Activated CD8-positive, alpha-beta T cell treated with anti-CD3 and anti-CD28 coated beads, Interleukin-2, amount 10 ng/mL, durations not matched to agents 7 days and 5 days (primary cell): Measurements from ENCODE around the gene RBPJL. TPM values are rescaled to one million over a fixed set of nuclear protein-coding genes. Genes with fewer than 3 reads are reported as not detected.
A peak's percentile ranks its signal among the peaks of the same experiment; 100 is the strongest.

Experiments
- ATAC-seq: fragments of 150-1000 bp; cut with Tn5 transposase; one replicate; pipeline ENCODE4 v1.10.0; 2021; ENCODE audit warnings: moderate library complexity
- CTCF ChIA-PET: fragments of 350-600 bp; sonication (Branson Sonifier 250); formaldehyde crosslinking; loops from one replicate; lab custom pipeline; 2021; ENCODE audit warnings: antibody characterized with exemption; lab: Charles Lee
- POLR2A ChIA-PET: fragments of 350-600 bp; sonication (Branson Sonifier 250); formaldehyde crosslinking; loops from one replicate; lab custom pipeline; 2021; ENCODE audit warnings: antibody characterized with exemption; lab: Charles Lee
- DNase-seq: peaks from one replicate; pipeline ENCODE4 v3.0.0-alpha.2; 2020
- H3K27ac Mint-ChIP-seq: one replicate; pipeline ENCODE4 v1.8.0; 2021; ENCODE audit warnings: mild to moderate bottlenecking, mixed read lengths
- H3K27me3 Mint-ChIP-seq: one replicate; pipeline ENCODE4 v1.8.0; 2021; ENCODE audit warnings: low read depth, mixed read lengths
- H3K36me3 Mint-ChIP-seq: one replicate; pipeline ENCODE4 v1.8.0; 2021; ENCODE audit warnings: low read depth, mixed read lengths
- H3K4me1 Mint-ChIP-seq: one replicate; pipeline ENCODE4 v1.8.0; 2021; ENCODE audit warnings: low read depth, mixed read lengths
- H3K4me3 Mint-ChIP-seq: one replicate; pipeline ENCODE4 v1.8.0; 2021; ENCODE audit warnings: mild to moderate bottlenecking, mixed read lengths
- H3K9me3 Mint-ChIP-seq: one replicate; pipeline ENCODE4 v1.8.0; 2022; ENCODE audit warnings: mixed read lengths; ENCODE audit not compliant: insufficient read depth
- total RNA-seq, 2 experiments: library from RNA; stranded (reverse); gene quantifications; one replicate each; pipeline ENCODE4 v1.2.3, GENCODE V29; 2021

The RBPJL gene
- total RNA-seq, 2 experiments from 2014 or later = not detected

GRCh38 chr20:45318948-45319347 is 12.3 kb downstream of the RBPJL start:
- DNase-seq (no peak), ATAC-seq (no peak)
- ChIA-PET POLR2A (interaction anchor here (0.9 to 3.7 kb wide), 7 partner anchors 15 to 118 kb away, joined by 3 to 15 read pairs (median 3); partner anchors contain the start of genes PIGT and SYS1), CTCF (interaction anchor here (0.6 to 9.8 kb wide), 41 partner anchors 9 to 650 kb away, joined by 3 to 88 read pairs (median 4); partner anchors contain the start of genes MATN4, RBPJL, SDC4 and SEMG1)
- peaks cover 16% of the 10 kb centered on the region for H3K27me3 Mint-ChIP-seq
- H3K4me3 Mint-ChIP-seq = peak overlapping the region; percentile 50
- peaks cover 50% of the 10 kb centered on the region for H3K4me1 Mint-ChIP-seq
- no peaks in the 10 kb centered on the region for H3K36me3 Mint-ChIP-seq
- peak overlapping the region; percentile 91 for H3K27ac Mint-ChIP-seq
- H3K9me3 Mint-ChIP-seq = no peaks in the 10 kb centered on the region

- H3K4me1 Mint-ChIP-seq = peaks cover 50% of the 10 kb centered on the region
- no peaks in the 10 kb centered on the region for H3K9me3 Mint-ChIP-seq
- peaks cover 8% of the 10 kb centered on the region for H3K27me3 Mint-ChIP-seq
- ChIA-PET CTCF (interaction anchor here (0.9 to 9.8 kb wide), 14 partner anchors 9 to 649 kb away, joined by 3 to 88 read pairs (median 14); partner anchors contain the start of gene SYS1), POLR2A (no interaction called here)
- no peak overlapping the region for H3K4me3 Mint-ChIP-seq
- ATAC-seq (peak; percentile 59), DNase-seq (peak; percentile 49)
- H3K36me3 Mint-ChIP-seq = no peaks in the 10 kb centered on the region
- H3K27ac Mint-ChIP-seq = peak overlapping the region; percentile 79
Observed at GRCh38 chr20:45320948-45321595, 14.4 kb downstream of the RBPJL start.

GRCh38 chr20:45322952-45323383 is 16.3 kb downstream of the RBPJL start:
- DNase-seq (no peak), ATAC-seq (no peak)
- H3K9me3 Mint-ChIP-seq = no peaks in the 10 kb centered on the region
- no peak overlapping the region for H3K27ac Mint-ChIP-seq
- ChIA-PET POLR2A (interaction anchor here (0.6 to 0.9 kb wide), 3 partner anchors 12 to 428 kb away, joined by 3 read pairs; no protein-coding TSS in a partner anchor), CTCF (interaction anchor here (0.7 to 9.8 kb wide), 17 partner anchors 9 to 448 kb away, joined by 3 to 88 read pairs (median 7); partner anchors contain the start of gene SYS1)
- peaks cover 40% of the 10 kb centered on the region for H3K4me1 Mint-ChIP-seq
- H3K4me3 Mint-ChIP-seq = no peak overlapping the region
- peaks cover 4% of the 10 kb centered on the region for H3K36me3 Mint-ChIP-seq
- H3K27me3 Mint-ChIP-seq = no peaks in the 10 kb centered on the region

DNA sequence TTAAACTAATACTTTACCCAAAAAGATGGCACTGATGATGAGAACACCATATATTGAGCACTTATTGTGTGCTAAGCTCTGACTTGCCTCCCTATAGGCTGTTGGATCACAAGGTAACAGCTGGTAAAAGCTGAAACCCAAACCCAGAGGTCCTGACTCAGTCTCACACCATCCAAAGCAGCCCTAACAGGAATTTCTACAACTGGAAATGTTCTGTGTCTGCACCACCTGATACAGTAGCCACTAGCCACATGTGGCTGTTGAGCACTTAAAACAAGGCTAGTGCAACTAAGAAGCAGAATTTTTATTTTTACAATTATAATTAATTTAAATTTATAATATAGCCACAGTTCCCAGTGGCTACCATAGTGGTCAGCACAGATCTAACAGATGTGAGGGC is 17.1 kb downstream of the RBPJL start:
- Mint-ChIP-seq H3K27ac (no peak overlapping the region), H3K4me1 (peaks cover 32% of the 10 kb centered on the region), H3K4me3 (no peak overlapping the region), H3K27me3 (no peaks in the 10 kb centered on the region), H3K36me3 (peaks cover 4% of the 10 kb centered on the region), H3K9me3 (no peaks in the 10 kb centered on the region)
- ChIA-PET POLR2A (interaction anchor here (0.9 kb wide), 1 partner anchor 427 kb away, joined by 3 read pairs; no protein-coding TSS in a partner anchor), CTCF (interaction anchor here (0.6 to 9.8 kb wide), 13 partner anchors 10 to 447 kb away, joined by 3 to 88 read pairs (median 7); partner anchors contain the start of gene SYS1)
- ATAC-seq (no peak), DNase-seq (no peak)

DNA sequence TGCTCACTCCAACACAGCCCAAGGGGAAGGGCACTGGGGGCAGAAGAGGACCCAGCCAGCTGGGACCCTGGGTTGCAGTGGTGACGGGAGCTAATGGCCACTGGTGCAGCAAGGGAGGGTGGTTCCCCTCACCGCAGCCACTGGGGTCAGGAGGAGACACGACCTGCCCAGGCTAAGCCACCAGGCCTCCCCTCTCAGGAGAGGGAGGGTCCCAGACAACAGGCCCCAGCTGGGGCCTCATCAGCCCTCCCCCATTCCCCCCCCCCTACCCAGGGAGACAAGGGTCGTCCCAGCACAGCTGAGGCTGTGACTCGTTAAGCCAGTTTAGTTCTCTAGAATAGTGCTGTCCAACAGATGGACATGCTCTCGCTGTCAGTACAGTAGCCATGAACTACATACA is 18.7 kb downstream of the RBPJL start:
- ATAC-seq (no peak), DNase-seq (no peak)
- Mint-ChIP-seq H3K4me1 (peaks cover 17% of the 10 kb centered on the region), H3K27ac (no peak overlapping the region), H3K27me3 (no peaks in the 10 kb centered on the region), H3K9me3 (no peaks in the 10 kb centered on the region), H3K4me3 (no peak overlapping the region), H3K36me3 (peaks cover 4% of the 10 kb centered on the region)
- POLR2A ChIA-PET = no interaction called here
- CTCF ChIA-PET = interaction anchor here (1.0 to 1.4 kb wide), 2 partner anchors 111 to 445 kb away, joined by 4 to 5 read pairs; no protein-coding TSS in a partner anchor

DNA sequence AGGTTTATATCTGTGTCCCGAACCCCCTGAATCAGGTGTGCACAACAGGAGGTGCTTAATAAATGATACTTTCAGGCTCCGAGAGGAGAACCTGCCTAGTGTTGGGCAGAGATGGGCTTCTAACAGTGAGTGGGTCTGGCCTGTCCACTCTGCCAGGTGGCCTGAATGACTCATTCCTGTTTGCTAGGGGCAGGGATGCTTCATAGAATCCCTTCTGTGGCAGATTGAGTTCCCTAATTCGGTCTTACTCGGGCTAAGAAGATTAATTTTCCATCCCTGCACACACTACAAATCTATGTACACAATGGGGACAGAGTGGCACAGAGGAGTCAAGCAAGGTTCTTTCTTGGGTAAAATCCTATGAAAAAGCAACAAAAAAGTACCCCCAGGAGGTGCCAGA is 21.8 kb downstream of the RBPJL start:
- H3K9me3 Mint-ChIP-seq = no peaks in the 10 kb centered on the region
- ChIA-PET CTCF (interaction anchor here (1.6 kb wide), 1 partner anchor 45 kb away, joined by 8 read pairs; no protein-coding TSS in a partner anchor), POLR2A (no interaction called here)
- no peaks in the 10 kb centered on the region for H3K27me3 Mint-ChIP-seq
- H3K4me1 Mint-ChIP-seq = no peaks in the 10 kb centered on the region
- ATAC-seq (no peak), DNase-seq (no peak)
- H3K36me3 Mint-ChIP-seq = peaks cover 5% of the 10 kb centered on the region
- H3K4me3 Mint-ChIP-seq = no peak overlapping the region
- H3K27ac Mint-ChIP-seq = no peak overlapping the region

DNA sequence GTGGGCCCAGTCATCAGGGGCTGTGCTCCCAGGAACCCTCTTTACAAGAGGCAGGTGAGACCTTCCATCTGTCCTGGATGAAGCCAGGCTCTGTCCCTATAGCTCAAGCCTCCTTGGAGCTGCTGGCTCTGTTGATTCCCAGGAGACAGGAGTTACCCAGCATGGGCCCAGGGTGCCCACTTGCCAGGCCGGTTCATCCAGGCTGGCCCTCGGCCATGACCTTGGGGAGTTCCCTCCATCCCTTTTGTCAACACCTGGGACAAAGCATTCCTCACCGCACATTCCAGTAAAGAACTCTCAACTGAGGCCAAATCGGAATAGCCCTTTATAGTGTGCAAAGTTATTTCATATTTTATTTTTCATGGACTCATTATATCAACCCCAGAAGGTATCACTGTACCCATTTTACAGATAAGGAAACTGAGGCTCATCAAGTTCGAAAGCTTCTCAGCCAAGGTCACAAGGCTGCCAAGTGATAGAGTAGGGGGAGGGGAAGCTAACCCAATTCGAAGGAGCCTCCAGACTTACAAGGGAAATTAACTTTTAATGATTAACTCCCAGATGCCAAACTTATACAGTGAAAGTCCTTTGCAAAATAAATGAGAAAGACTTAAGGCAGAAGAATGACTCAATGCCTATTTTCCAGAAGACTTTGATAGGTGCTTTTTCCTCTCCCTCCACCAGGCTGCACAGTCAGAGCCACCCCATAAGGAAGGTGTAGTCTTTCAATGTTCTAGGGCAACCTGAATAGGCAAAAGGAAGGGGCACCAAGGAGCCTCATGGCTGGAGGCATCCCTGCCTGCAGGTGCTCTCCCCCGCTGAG is 23.1 kb downstream of the RBPJL start:
- DNase-seq (no peak), ATAC-seq (no peak)
- Mint-ChIP-seq H3K36me3 (peaks cover 5% of the 10 kb centered on the region), H3K27me3 (no peaks in the 10 kb centered on the region), H3K27ac (no peak overlapping the region), H3K4me3 (no peak overlapping the region), H3K9me3 (no peaks in the 10 kb centered on the region), H3K4me1 (no peaks in the 10 kb centered on the region)
- ChIA-PET CTCF (interaction anchor here (0.6 kb wide), 1 partner anchor 11 kb away, joined by 3 read pairs; no protein-coding TSS in a partner anchor), POLR2A (no interaction called here)

GRCh38 chr20:45330476-45330875 is 23.8 kb downstream of the RBPJL start:
- no peaks in the 10 kb centered on the region for H3K4me1 Mint-ChIP-seq
- H3K4me3 Mint-ChIP-seq = no peak overlapping the region
- no peaks in the 10 kb centered on the region for H3K9me3 Mint-ChIP-seq
- H3K27ac Mint-ChIP-seq = no peak overlapping the region
- ChIA-PET CTCF (no interaction called here), POLR2A (interaction anchor here (0.7 kb wide), 1 partner anchor 372 kb away, joined by 3 read pairs; no protein-coding TSS in a partner anchor)
- ATAC-seq (no peak), DNase-seq (no peak)
- H3K27me3 Mint-ChIP-seq = no peaks in the 10 kb centered on the region
- peaks cover 5% of the 10 kb centered on the region for H3K36me3 Mint-ChIP-seq

DNA sequence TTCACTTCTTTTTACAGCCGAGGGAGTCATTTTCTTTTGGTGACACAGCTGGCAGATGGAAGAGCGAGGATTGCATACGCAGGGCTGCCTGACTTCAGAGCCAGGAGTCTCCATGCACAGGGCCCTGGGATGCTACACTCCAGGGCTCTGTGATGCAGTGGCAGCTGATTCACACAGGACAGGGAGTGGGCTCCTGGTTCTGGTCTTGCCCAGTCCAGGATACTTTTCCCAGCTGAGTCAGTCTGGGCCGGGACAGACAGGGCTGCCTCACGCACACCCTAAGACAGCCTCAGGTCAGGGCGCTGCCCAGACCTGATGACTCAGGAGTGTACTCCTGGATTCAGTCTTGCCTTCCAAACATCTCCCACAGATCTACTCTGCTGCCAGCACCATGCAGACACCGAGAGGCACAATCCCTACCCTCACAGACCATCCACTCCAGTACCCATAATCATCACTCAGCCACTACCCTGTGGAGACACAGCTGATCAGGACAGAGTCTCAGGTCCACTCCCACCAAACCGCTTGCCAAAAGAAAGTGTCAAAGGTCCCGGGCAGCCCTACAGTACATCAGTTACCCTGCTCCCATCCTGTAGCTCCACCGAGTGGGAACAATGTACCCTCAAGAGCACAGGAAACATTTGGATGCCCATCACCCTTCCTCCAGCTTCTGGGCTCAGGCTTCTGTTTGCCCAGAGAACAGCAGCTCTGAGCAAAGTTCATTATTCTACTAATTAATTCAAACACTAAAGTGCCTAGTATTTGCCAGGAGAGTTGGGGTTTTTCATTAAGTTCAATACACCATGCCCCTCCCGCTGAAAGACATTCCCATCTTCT is 30.1 kb downstream of the RBPJL start:
- ChIA-PET POLR2A (no interaction called here), CTCF (interaction anchor here (1.0 kb wide), 1 partner anchor 14 kb away, joined by 3 read pairs; no protein-coding TSS in a partner anchor)
- no peak overlapping the region for H3K4me3 Mint-ChIP-seq
- ATAC-seq (no peak), DNase-seq (no peak)
- no peak overlapping the region for H3K27ac Mint-ChIP-seq
- H3K36me3 Mint-ChIP-seq = peaks cover 4% of the 10 kb centered on the region
- no peaks in the 10 kb centered on the region for H3K27me3 Mint-ChIP-seq
- no peaks in the 10 kb centered on the region for H3K4me1 Mint-ChIP-seq
- H3K9me3 Mint-ChIP-seq = no peaks in the 10 kb centered on the region

- ATAC-seq = no peak
- Mint-ChIP-seq H3K9me3 (no peaks in the 10 kb centered on the region), H3K27ac (no peak overlapping the region), H3K4me1 (no peaks in the 10 kb centered on the region), H3K4me3 (no peak overlapping the region), H3K27me3 (no peaks in the 10 kb centered on the region), H3K36me3 (peaks cover 4% of the 10 kb centered on the region)
- DNase-seq = no peak
- CTCF ChIA-PET = interaction anchor here (0.6 to 1.0 kb wide), 2 partner anchors 15 to 60 kb away, joined by 3 read pairs; no protein-coding TSS in a partner anchor
- POLR2A ChIA-PET = no interaction called here
Observed at GRCh38 chr20:45337367-45338120, 30.9 kb downstream of the RBPJL start.
